ENCODE data around the gene MORC3.

GRCh38 chr21:36297938-36298572, 21.9 kb upstream of the MORC3 start:
- TF ChIP-seq POLR2AphosphoS5 (IDR thresholded peaks at IDR 0.05; ENCODE audit: low read depth, low read length) (no peak), POLR2A (IDR thresholded peaks at IDR 0.05; ENCODE audit: low read depth, low read length) (no peak)

Measured in GM12891 (cell line).